HG03097 (cell line): ENCODE measurements around the gene STK39.

ENCODE experiments used
- ATAC-seq: cut with Tn5 transposase; IDR thresholded peaks from one replicate; pipeline ENCODE4 v1.9.1; 2021; ENCODE audit not compliant: unreplicated experiment, low FRiP score

The STK39 gene

GRCh38 chr2:167943368-167943767, 304.0 kb downstream of the STK39 start:
- no peak for ATAC-seq

DNA sequence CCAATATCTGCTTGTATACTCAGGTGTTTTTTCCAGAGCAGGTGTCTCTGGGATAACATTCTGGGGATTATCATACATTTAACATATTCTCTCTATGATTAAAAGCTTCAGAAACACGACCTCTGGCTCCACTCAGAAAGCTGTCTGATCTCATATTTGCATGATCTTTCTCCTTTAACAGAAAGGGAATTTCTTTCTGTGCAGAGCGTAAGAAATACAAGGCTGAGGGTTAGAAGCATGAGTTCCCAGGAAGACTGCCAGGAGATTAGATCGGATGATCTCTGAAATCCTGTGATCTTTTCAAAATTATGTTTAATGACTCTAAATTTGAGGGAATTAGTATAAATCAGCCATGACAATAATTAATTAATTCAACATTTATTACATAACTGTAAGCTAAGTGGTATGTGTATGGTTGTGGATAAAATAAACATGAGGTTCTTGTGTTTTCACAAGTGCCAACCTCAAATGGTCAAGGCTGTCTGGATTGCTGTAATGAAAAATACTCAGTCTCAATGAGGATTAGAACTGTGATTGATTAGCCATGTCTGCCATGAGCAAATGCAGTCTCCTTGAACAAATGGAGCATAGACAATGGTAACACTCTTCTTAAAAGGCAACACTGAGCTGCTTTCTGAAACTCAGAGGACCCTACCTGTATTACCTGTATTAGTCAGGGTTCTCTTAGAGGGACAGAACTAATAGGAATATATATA, 304.9 kb downstream of the STK39 start:
- ATAC-seq: no peak

DNA sequence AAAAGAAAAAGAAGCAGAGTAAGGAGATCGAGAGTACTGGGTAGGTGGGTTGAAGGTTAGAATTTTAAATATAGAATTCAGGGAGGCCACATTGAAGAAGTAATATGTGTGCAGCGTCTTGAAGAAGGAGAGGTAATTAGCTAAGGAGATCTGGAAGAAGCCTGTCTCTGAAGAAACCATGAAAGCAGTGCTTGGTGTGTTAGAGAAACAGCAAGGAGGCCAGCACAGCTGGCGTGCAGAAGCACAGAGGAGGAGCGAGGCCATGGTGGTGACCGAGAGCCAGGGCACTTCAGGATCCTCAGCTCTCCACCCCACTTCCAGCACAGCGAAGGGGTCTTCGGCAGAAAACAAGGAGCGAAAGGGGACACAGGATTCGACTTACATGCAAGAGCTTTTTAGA, 305.8 kb downstream of the STK39 start:
- ATAC-seq: no peak

GRCh38 chr2:167940734-167941507, 306.5 kb downstream of the STK39 start:
- ATAC-seq: no peak

GRCh38 chr2:167940346-167940725, 307.1 kb downstream of the STK39 start:
- no peak for ATAC-seq

- ATAC-seq: no peak
Observed at GRCh38 chr2:167939514-167940345, 307.7 kb downstream of the STK39 start.

- no peak for ATAC-seq
Observed at GRCh38 chr2:167937403-167937802, 310.0 kb downstream of the STK39 start.

GRCh38 chr2:167935803-167936110, 311.6 kb downstream of the STK39 start:
- no peak for ATAC-seq

DNA sequence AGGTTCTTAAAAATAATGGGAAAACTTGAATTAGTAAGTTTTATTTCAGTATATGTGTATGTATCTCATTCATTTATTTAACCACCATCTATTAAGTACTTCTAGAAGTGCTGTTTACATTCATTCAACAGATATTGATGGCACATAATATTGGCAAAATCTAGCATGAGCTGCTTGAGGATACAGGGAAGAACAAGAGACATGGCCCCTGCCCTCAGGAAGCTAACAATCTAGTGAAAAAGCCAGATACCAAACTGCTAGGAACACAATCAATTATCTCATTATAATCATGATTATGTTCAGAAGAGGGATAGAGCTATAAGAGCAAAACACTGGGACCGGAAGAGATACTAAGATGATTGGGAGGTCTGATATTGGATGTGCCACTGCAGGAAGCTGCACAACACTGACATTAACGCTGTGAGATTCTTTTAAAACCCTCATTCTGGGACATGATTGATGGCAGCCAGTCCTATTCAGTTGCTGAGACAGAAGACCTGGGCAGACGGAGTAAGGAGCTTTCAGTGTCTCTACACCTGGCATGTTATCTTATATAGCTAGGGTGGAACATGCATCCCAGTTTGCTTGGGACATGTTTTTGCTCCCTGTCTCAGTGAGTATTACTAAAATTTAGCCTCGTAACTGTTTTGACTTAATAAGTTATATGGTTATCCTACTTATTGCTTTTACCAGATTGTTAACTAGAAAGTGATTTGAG, 314.1 kb downstream of the STK39 start:
- ATAC-seq: no peak

- ATAC-seq: no peak
Observed at GRCh38 chr2:167932123-167932693, 315.2 kb downstream of the STK39 start.

GRCh38 chr2:167929484-167929883, 317.9 kb downstream of the STK39 start:
- no peak for ATAC-seq

GRCh38 chr2:167928434-167928833, 319.0 kb downstream of the STK39 start:
- ATAC-seq: no peak

GRCh38 chr2:167925758-167926157, 321.6 kb downstream of the STK39 start:
- no peak for ATAC-seq

DNA sequence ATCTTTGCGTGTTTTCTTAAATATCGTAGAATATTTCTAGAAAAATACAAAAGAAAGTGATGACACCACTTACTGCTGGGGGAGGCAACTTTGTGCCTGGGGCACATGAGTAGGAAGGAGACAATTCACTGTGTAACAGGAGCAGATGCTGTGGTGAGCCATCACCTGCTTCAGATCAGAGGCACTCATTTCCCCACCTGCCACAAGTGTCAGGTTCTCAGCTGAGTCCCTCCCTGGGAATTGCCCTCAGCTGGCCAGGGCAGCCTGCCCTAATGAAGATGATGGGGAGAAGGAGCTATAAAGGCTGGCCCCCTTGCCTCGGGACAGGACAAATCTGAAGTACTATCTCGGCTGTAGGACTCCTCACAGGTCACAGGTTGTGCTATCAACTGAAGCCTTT, 322.8 kb downstream of the STK39 start:
- ATAC-seq: no peak

- no peak for ATAC-seq
Observed at GRCh38 chr2:167916756-167917155, 330.6 kb downstream of the STK39 start.

GRCh38 chr2:167914969-167915368, 332.4 kb downstream of the STK39 start:
- no peak for ATAC-seq

GRCh38 chr2:167908786-167909185, 338.6 kb downstream of the STK39 start:
- no peak for ATAC-seq

DNA sequence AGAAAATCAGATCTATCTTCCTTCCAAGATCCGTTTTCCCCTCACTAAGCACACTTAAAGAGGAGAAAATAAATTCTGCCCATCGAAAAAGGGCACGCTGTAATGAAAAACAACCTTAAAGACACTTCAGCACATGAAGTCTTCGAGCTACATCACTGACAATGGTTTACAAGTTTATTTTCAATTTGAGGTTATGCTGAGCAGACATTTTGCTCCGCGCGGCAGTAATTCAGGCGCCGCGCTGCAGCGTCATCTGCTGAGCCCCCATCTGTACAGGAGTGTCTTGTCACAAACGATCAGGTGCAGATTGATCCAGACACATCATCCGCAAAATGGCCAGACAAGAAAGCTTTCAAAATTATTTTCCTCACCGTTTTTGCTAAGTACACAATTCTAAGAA, 341.7 kb downstream of the STK39 start:
- no peak for ATAC-seq
